ENCODE measurements around the gene ADCYAP1R1.

GRCh38 chr7:31096198-31096876 lies 44.2 kb downstream of the ADCYAP1R1 start:
- TF ChIP-seq CTCF (conservative IDR thresholded peaks at IDR 0.05): no peak
- TF ChIP-seq EZH2 (IDR thresholded peaks at IDR 0.05; ENCODE audit: low read depth): no peak

All from PC-9 (cell line).